ENCODE measurements around the gene ABCC4. TPM values are rescaled to one million over a fixed set of nuclear protein-coding genes. Genes with fewer than 3 reads are reported as not detected.

The ABCC4 gene
- total and polyA plus RNA-seq, 9 of the 15 experiments (the other 6 are each of a cell fraction or from before 2014, with no cell fraction given), result 9.4 to 46.1 (median 25.4) TPM

DNA sequence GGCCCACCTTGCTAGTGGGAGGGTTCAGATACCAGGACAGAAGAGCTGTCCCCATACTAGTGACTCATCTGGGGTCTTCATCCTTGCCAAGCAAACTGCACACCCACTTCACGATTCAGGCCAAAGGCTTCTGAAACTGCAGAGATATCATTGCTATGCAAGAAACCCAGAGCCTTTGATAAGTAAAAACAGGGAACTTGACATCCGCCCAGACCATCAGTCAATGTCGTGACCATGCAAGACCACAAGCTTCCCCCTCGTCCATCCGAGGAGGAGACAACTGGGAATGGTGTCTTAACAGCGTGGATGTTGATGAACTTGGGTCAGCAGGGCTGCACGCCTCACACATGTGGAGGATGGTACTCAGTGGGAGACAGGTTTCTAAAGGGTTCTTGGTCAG, 58.0 kb downstream of the ABCC4 start (continued):
- TF ChIP-seq ZNF224 (CRISPR knock-in tag; IDR thresholded peaks at IDR 0.05) (no peak), ZNF239 (CRISPR knock-in tag; IDR thresholded peaks at IDR 0.05) (no peak), POLR2AphosphoS2 (IDR thresholded peaks at IDR 0.05; ENCODE audit: low read length) (no peak), HLTF (IDR thresholded peaks at IDR 0.05) (no peak), HDAC2 (IDR thresholded peaks at IDR 0.05) (0 out of 2 replicates have a peak, but pooled peaks have one; percentile 45)

DNA sequence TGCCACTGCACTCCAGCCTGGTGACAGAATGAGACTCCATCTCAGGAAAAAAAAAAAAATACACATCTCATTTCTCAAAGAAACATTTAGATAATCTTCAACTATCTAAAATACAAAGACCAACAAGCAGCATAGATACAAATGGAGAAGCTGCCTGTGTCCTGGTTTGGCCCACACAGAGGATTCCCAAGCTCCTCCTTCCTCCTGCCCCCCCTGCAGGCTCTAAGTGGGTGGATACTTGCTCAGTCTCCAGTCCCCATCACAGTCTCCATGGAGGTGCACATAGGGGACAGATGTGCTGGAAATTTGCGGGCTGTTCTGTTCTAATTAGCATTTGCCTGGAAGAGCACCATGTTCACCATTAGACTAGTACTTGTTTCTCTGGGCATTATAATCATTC, 59.9 kb downstream of the ABCC4 start:
- DNase-seq (ENCODE audit: extremely low read depth in 1 of 4, low spot score in 3 of 4) (no peak), ATAC-seq (no peak), FAIRE-seq (no peak)
- Histone ChIP-seq H3K36me3 (ENCODE audit: control insufficient read depth, insufficient read depth, low read length) (peaks cover 34% of the 10 kb centered on the region; the same call in 2 of the 3 replicates), H3K9me3 (replicated peaks; ENCODE audit: control insufficient read depth, insufficient read depth, low read depth, low read length) (no peaks in the 10 kb centered on the region), H2AFZ (ENCODE audit: low read depth, low read length) (no peak overlapping the region), H4K20me1 (replicated peaks; ENCODE audit: control insufficient read depth, insufficient read depth, low read length) (0 out of 2 replicates have a peak, but pooled peaks cover 4% of the 10 kb centered on the region), H3K4me2 (ENCODE audit: insufficient read depth, low read length) (no peak overlapping the region), H3K27ac (ENCODE audit: extremely low read depth, low read depth, low read length) (no peak overlapping the region), H3K79me2 (ENCODE audit: control insufficient read depth, insufficient read depth, low read length) (peaks cover 43% of the 10 kb centered on the region), H3K27me3 (ENCODE audit: control insufficient read depth in 2 of 2, insufficient read depth in 2 of 2, low read length in 2 of 2) (no peaks in the 10 kb centered on the region), H3K9me1 (ENCODE audit: control insufficient read depth, insufficient read depth, low read length) (no peaks in the 10 kb centered on the region), H3K4me3 (no peak overlapping the region), H3K9ac (ENCODE audit: insufficient read depth in 1 of 2, low read depth in 2 of 2, low read length in 2 of 2) (no peak overlapping the region), H3K4me1 (replicated peaks in 1 of 2; ENCODE audit: control insufficient read depth in 2 of 2, insufficient read depth in 2 of 2, low read length in 2 of 2) (peaks cover 12 to 28% of the 10 kb centered on the region in 2 experiments; a peak in 4 of 5 replicates)
- BruUV-seq (replicated peaks), result no TSS peak
- in situ Hi-C loops (cut with MboI), result no loop called here
- intact Hi-C loops (cut with micrococcal nuclease), result no loop called here
- WGBS (ENCODE audit: insufficient coverage, low coverage, missing lambda C conversion rate), result 75% methylated on average over 1 of the region's 1 CpG
- TF ChIP-seq, protein P1, sequence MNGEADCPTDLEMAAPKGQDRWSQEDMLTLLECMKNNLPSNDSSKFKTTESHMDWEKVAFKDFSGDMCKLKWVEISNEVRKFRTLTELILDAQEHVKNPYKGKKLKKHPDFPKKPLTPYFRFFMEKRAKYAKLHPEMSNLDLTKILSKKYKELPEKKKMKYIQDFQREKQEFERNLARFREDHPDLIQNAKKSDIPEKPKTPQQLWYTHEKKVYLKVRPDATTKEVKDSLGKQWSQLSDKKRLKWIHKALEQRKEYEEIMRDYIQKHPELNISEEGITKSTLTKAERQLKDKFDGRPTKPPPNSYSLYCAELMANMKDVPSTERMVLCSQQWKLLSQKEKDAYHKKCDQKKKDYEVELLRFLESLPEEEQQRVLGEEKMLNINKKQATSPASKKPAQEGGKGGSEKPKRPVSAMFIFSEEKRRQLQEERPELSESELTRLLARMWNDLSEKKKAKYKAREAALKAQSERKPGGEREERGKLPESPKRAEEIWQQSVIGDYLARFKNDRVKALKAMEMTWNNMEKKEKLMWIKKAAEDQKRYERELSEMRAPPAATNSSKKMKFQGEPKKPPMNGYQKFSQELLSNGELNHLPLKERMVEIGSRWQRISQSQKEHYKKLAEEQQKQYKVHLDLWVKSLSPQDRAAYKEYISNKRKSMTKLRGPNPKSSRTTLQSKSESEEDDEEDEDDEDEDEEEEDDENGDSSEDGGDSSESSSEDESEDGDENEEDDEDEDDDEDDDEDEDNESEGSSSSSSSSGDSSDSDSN (IDR thresholded peaks at IDR 0.05; ENCODE audit: borderline replicate concordance in 1 of 2, low read depth in 2 of 2, low read length in 2 of 2), result no peak
- TF ChIP-seq ERF (CRISPR knock-in tag; IDR thresholded peaks at IDR 0.05), result no peak
- TF ChIP-seq PURB (CRISPR knock-in tag; IDR thresholded peaks at IDR 0.05; ENCODE audit: low read depth), result no peak
- TF ChIP-seq SUPT5H (IDR thresholded peaks at IDR 0.05), result no peak
- ChIA-PET CTCF (ENCODE audit: low intra/inter-chr PET ratio) (no interaction called here), POLR2A (interaction anchor here (0.6 to 0.9 kb wide), 2 partner anchors 15 to 50 kb away, joined by 3 read pairs; no protein-coding TSS in a partner anchor)

Data from K562 (cell line).